HepG2 (cell line): ENCODE measurements around the gene ODC1. TPM values are rescaled to one million over a fixed set of nuclear protein-coding genes. Genes with fewer than 3 reads are reported as not detected.

Experiments
- GTF3A ChIP-seq: sonication (generic); formaldehyde crosslinking; conservative IDR thresholded peaks from 2 replicates; pipeline ENCODE4 v1.4.0; 2020; ENCODE audit warnings: mild to moderate bottlenecking, missing genetic modification reagents
- PPARG ChIP-seq: conservative IDR thresholded peaks from 2 replicates; pipeline ENCODE4 v1.6.1; 2016; ENCODE audit warnings: missing biosample characterization, missing genetic modification reagents
- SNAI1 ChIP-seq: sonication (generic); formaldehyde crosslinking; IDR thresholded peaks from 2 replicates; pipeline ENCODE4 v1.5.0; 2020; ENCODE audit warnings: mild to moderate bottlenecking, missing genetic modification reagents, borderline replicate concordance
- TRIM24 ChIP-seq: sonication (generic); formaldehyde crosslinking; IDR thresholded peaks from 2 replicates; pipeline ENCODE4 v1.8.0; 2022; ENCODE audit warnings: mild to moderate bottlenecking, missing genetic modification reagents
- ZFP82 ChIP-seq: sonication (generic); formaldehyde crosslinking; IDR thresholded peaks from 2 replicates; pipeline ENCODE4 v1.5.1; 2020; ENCODE audit warnings: mild to moderate bottlenecking, missing genetic modification reagents, borderline replicate concordance
- ZFP90 ChIP-seq: sonication (generic); formaldehyde crosslinking; IDR thresholded peaks from 2 replicates; pipeline ENCODE4 v1.8.0; 2022; ENCODE audit warnings: missing genetic modification reagents, mild to moderate bottlenecking, inconsistent platforms, borderline replicate concordance
- ZNF12 ChIP-seq: sonication (generic); formaldehyde crosslinking; IDR thresholded peaks from 2 replicates; pipeline ENCODE4 v1.5.0; 2020; ENCODE audit warnings: missing genetic modification reagents
- ZNF331 ChIP-seq: sonication (generic); formaldehyde crosslinking; IDR thresholded peaks from 2 replicates; pipeline ENCODE4 v1.4.0; 2020; ENCODE audit warnings: missing genetic modification reagents
- ZNF768 ChIP-seq: sonication (generic); formaldehyde crosslinking; IDR thresholded peaks from 2 replicates; pipeline ENCODE4 v1.4.0; 2020; ENCODE audit warnings: missing genetic modification reagents
- polyA plus RNA-seq, 8 experiments: library from polyadenylated mRNA; depleted of rRNA in 3 of 8; stranded (reverse) in 7 of 8; unstranded in 1 of 8; fragments of >200 nt; fragmentation: Illumina TruSeq in 4 of 8; extraction: Trizol in 4 of 8; gene quantifications; 2 replicates each; pipeline versions ENCODE4 v1.2.1 to v1.2.3, GENCODE V29; 2011 to 2016; ENCODE audit warnings: low read depth in 4 of 8, missing spikeins in 1 of 8, mixed read lengths in 1 of 8; ENCODE audit not compliant: insufficient read depth in 1 of 8
- total RNA-seq, 5 experiments: library from RNA; depleted of rRNA; stranded (reverse); fragments of >200 nt; fragmentation: Illumina TruSeq; extraction: Trizol; gene quantifications; 2 replicates each; pipeline ENCODE4 v1.2.3, GENCODE V29; 2016; ENCODE audit warnings: low read depth in 1 of 5
- TF ChIP-seq, protein P1 (sequence below): sonication (generic); formaldehyde crosslinking; IDR thresholded peaks from 2 replicates; pipeline ENCODE4 v1.8.1; 2023; ENCODE audit warnings: mild to moderate bottlenecking, missing genetic modification reagents
- TF ChIP-seq, protein P2 (sequence below): sonication (generic); formaldehyde crosslinking; IDR thresholded peaks from 2 replicates; pipeline ENCODE4 v1.5.0; 2020; ENCODE audit warnings: mild to moderate bottlenecking, missing genetic modification reagents
- TF ChIP-seq, protein P3 (sequence below): sonication (generic); formaldehyde crosslinking; IDR thresholded peaks from 2 replicates; pipeline ENCODE4 v1.4.0; 2020; ENCODE audit warnings: low read depth, mild to moderate bottlenecking, missing genetic modification reagents
- TF ChIP-seq, protein P4 (sequence below): sonication (generic); formaldehyde crosslinking; IDR thresholded peaks from 2 replicates; pipeline ENCODE4 v1.4.0; 2020; ENCODE audit warnings: missing genetic modification reagents, borderline replicate concordance

Gene ODC1
- total and polyA plus RNA-seq, 2 of the 13 experiments (the other 11 are each of a cell fraction or from before 2014, with no cell fraction given), result 142 to 371 TPM

DNA sequence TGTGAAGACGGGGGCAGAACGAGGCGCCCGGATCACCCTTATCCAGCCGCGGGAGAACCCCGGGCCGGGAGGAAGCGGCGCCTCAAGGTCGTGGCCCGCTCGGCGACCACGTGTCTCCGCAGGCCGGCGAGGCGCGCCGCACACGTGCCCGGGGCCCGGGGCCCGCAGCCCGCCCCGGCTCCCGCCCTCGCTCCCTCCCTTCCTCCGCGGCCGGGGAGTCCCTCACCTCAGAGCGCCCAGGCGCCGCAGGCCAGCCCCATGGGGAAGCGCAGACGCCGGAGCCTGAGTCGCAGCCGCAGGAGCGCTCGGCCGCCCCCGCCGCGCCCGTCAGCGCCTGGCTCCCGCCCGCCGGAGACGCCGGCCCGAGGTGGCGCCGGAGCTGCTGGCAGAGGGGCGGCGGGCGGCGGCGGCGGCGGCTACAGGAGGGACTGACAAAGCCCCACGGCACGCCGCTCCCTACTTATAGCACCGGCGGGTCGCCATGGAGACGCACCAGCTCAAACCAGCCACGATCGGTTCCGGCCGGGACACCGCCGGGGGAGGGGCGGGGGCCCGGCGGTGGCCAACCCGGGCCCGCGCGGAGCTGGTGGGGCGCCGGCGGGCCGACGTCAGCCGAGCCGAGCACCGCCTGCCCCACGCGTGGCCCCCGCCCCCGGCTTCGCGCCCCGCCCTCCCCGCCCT, at the start of gene ODC1 (continued):
- TF ChIP-seq SNAI1 (CRISPR knock-in tag), result peak; percentile 82; the same call in 1 of the 2 replicates
- TF ChIP-seq ZNF331, result peak; percentile 83
- TF ChIP-seq, protein P1, sequence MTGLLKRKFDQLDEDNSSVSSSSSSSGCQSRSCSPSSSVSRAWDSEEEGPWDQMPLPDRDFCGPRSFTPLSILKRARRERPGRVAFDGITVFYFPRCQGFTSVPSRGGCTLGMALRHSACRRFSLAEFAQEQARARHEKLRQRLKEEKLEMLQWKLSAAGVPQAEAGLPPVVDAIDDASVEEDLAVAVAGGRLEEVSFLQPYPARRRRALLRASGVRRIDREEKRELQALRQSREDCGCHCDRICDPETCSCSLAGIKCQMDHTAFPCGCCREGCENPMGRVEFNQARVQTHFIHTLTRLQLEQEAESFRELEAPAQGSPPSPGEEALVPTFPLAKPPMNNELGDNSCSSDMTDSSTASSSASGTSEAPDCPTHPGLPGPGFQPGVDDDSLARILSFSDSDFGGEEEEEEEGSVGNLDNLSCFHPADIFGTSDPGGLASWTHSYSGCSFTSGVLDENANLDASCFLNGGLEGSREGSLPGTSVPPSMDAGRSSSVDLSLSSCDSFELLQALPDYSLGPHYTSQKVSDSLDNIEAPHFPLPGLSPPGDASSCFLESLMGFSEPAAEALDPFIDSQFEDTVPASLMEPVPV (CRISPR knock-in tag), result no peak; the same call in 1 of the 2 replicates
- TF ChIP-seq ZFP90 (CRISPR knock-in tag), result peak; percentile 97; the same call in 1 of the 2 replicates
- 0 out of 2 replicates have a peak, but pooled peaks have one; percentile 23 for TF ChIP-seq TRIM24 (CRISPR knock-in tag)
- TF ChIP-seq ZNF12 (CRISPR knock-in tag), result no peak
- no peak for TF ChIP-seq GTF3A (CRISPR knock-in tag)
- peak; percentile 50; the same call in 1 of the 2 replicates for TF ChIP-seq ZNF768 (CRISPR knock-in tag)
- TF ChIP-seq, protein P2, sequence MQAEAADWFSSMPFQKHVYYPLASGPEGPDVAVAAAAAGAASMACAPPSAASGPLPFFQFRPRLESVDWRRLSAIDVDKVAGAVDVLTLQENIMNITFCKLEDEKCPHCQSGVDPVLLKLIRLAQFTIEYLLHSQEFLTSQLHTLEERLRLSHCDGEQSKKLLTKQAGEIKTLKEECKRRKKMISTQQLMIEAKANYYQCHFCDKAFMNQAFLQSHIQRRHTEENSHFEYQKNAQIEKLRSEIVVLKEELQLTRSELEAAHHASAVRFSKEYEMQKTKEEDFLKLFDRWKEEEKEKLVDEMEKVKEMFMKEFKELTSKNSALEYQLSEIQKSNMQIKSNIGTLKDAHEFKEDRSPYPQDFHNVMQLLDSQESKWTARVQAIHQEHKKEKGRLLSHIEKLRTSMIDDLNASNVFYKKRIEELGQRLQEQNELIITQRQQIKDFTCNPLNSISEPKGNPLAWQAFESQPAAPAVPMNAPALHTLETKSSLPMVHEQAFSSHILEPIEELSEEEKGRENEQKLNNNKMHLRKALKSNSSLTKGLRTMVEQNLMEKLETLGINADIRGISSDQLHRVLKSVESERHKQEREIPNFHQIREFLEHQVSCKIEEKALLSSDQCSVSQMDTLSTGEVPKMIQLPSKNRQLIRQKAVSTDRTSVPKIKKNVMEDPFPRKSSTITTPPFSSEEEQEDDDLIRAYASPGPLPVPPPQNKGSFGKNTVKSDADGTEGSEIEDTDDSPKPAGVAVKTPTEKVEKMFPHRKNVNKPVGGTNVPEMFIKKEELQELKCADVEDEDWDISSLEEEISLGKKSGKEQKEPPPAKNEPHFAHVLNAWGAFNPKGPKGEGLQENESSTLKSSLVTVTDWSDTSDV (CRISPR knock-in tag), result peak; percentile 89; the same call in 1 of the 2 replicates
- TF ChIP-seq ZFP82 (CRISPR knock-in tag), result 0 out of 2 replicates have a peak, but pooled peaks have one; percentile 92
- TF ChIP-seq, protein P3, sequence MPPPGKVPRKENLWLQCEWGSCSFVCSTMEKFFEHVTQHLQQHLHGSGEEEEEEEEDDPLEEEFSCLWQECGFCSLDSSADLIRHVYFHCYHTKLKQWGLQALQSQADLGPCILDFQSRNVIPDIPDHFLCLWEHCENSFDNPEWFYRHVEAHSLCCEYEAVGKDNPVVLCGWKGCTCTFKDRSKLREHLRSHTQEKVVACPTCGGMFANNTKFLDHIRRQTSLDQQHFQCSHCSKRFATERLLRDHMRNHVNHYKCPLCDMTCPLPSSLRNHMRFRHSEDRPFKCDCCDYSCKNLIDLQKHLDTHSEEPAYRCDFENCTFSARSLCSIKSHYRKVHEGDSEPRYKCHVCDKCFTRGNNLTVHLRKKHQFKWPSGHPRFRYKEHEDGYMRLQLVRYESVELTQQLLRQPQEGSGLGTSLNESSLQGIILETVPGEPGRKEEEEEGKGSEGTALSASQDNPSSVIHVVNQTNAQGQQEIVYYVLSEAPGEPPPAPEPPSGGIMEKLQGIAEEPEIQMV (CRISPR knock-in tag), result peak; percentile 80; the same call in 1 of the 2 replicates
- TF ChIP-seq PPARG, result 0 out of 2 replicates have a peak, but pooled peaks have one; percentile 13
- TF ChIP-seq, protein P4, sequence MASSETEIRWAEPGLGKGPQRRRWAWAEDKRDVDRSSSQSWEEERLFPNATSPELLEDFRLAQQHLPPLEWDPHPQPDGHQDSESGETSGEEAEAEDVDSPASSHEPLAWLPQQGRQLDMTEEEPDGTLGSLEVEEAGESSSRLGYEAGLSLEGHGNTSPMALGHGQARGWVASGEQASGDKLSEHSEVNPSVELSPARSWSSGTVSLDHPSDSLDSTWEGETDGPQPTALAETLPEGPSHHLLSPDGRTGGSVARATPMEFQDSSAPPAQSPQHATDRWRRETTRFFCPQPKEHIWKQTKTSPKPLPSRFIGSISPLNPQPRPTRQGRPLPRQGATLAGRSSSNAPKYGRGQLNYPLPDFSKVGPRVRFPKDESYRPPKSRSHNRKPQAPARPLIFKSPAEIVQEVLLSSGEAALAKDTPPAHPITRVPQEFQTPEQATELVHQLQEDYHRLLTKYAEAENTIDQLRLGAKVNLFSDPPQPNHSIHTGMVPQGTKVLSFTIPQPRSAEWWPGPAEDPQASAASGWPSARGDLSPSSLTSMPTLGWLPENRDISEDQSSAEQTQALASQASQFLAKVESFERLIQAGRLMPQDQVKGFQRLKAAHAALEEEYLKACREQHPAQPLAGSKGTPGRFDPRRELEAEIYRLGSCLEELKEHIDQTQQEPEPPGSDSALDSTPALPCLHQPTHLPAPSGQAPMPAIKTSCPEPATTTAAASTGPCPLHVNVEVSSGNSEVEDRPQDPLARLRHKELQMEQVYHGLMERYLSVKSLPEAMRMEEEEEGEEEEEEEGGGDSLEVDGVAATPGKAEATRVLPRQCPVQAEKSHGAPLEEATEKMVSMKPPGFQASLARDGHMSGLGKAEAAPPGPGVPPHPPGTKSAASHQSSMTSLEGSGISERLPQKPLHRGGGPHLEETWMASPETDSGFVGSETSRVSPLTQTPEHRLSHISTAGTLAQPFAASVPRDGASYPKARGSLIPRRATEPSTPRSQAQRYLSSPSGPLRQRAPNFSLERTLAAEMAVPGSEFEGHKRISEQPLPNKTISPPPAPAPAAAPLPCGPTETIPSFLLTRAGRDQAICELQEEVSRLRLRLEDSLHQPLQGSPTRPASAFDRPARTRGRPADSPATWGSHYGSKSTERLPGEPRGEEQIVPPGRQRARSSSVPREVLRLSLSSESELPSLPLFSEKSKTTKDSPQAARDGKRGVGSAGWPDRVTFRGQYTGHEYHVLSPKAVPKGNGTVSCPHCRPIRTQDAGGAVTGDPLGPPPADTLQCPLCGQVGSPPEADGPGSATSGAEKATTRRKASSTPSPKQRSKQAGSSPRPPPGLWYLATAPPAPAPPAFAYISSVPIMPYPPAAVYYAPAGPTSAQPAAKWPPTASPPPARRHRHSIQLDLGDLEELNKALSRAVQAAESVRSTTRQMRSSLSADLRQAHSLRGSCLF, result peak; percentile 78; the same call in 1 of the 2 replicates
